SK-N-MC (cell line): ENCODE data around the gene PTPRN2.

ENCODE experiments used
- DNase-seq: peaks from one replicate; pipeline ENCODE4 v3.0.0-alpha.2; 2011; ENCODE audit warnings: low read depth, low spot score
- H3K27ac ChIP-seq: fragments of 200-600 bp; sonication (generic); 2 replicates; pipeline ENCODE4 v1.5.1; 2016; ENCODE audit warnings: mixed run types
- H3K36me3 ChIP-seq: fragments of 200-600 bp; sonication (generic); 2 replicates; pipeline ENCODE4 v1.6.1; 2017; ENCODE audit warnings: antibody characterized with exemption, low read length, mixed read lengths; ENCODE audit not compliant: insufficient read depth
- H3K4me3 ChIP-seq: fragments of 200-600 bp; sonication (generic); 2 replicates; pipeline ENCODE4 v1.5.1; 2016
- H3K9ac ChIP-seq: fragments of 200-600 bp; sonication (generic); 2 replicates; pipeline ENCODE4 v1.8.0; 2017; ENCODE audit warnings: mixed run types, mixed read lengths; ENCODE audit not compliant: insufficient read length
- H3K9me3 ChIP-seq: fragments of 200-600 bp; sonication (generic); 2 replicates; pipeline ENCODE4 v1.6.1; 2017; ENCODE audit warnings: low read depth, mild to moderate bottlenecking, antibody characterized with exemption, low read length, moderate library complexity, mixed read lengths
- EZH2 ChIP-seq: fragments of 200-600 bp; sonication (generic); IDR thresholded peaks from one replicate; pipeline ENCODE4 v1.6.1; 2017; ENCODE audit warnings: antibody characterized with exemption
- FOXP2 ChIP-seq: optimal IDR thresholded peaks from 2 replicates; pipeline ENCODE3; 2011; ENCODE audit warnings: mild to moderate bottlenecking, moderate library complexity; ENCODE audit not compliant: insufficient read depth; ENCODE audit errors: extremely low read length, control extremely low read depth
- POLR2AphosphoS5 ChIP-seq: IDR thresholded peaks from 2 replicates; pipeline ENCODE4 v1.6.1; 2012; ENCODE audit warnings: mild to moderate bottlenecking, low read depth, low read length, borderline replicate concordance

The PTPRN2 gene

DNA sequence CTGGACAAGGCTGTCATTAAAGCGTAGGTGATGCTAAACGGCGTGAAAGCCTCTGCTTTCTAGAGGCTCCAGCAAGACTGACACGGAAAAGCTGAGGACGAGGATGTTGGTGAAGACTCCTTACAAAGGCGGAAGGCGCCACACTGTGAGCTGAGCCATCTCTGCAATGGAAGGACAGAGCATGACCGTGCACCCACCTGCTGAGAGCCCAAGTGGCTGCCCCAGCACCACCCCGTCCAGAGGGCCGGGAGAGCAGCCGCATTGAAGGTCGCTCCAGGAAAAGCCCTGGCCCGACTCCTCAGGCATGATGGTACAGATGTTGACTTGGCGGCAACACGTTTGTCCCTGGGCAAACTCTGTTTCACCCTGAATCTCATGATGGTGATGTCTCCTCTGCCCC, 758.1 kb downstream of the PTPRN2 start:
- no peak for DNase-seq
- no peaks in the 10 kb centered on the region for H3K36me3 ChIP-seq
- H3K9ac ChIP-seq = no peak overlapping the region
- H3K27ac ChIP-seq = no peak overlapping the region
- H3K9me3 ChIP-seq = no peaks in the 10 kb centered on the region
- no peak overlapping the region for H3K4me3 ChIP-seq
- no peak for TF ChIP-seq POLR2AphosphoS5
- TF ChIP-seq FOXP2 = no peak
- TF ChIP-seq EZH2 = no peak

DNA sequence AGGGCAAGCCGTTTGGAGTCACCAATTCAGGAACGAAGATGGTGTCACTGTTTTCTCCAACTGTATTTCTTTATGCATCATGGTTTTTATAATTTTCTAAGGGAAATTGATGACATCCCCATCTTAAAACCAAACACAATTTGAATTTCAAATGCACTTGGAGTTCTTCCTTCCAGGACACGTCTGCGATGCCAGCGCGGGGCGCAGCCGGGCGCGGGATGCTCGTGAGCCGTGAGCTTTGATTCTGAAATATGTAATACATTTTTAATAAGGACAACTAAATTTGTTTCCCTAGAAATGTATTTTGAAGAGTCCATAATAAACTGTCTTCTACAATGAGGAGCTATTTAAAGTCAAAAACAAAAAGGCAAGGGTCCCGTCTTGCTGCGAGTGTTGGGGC, 758.7 kb downstream of the PTPRN2 start:
- no peaks in the 10 kb centered on the region for H3K9me3 ChIP-seq
- H3K36me3 ChIP-seq = no peaks in the 10 kb centered on the region
- H3K4me3 ChIP-seq = no peak overlapping the region
- H3K9ac ChIP-seq = no peak overlapping the region
- no peak for DNase-seq
- TF ChIP-seq EZH2 = no peak
- no peak for TF ChIP-seq FOXP2
- no peak for TF ChIP-seq POLR2AphosphoS5
- no peak overlapping the region for H3K27ac ChIP-seq

DNA sequence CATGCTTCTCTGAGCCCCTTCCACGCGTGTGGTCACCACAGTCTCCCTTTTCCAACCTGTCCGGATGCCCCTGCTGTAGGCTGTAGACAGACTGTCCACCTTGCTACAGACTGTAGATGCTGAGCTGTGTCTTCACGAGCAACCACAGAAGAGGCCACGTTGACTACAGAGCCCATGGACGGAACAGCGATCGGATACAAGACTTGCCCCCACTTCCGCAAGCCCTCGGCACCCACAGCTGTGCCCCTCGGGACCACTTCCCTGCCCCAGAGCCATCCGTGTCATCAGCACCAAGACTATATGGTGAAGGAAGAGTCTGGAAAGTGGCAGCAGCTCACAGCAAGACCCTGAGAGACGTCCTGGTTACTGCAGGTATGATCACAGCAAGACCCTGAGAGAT, 759.4 kb downstream of the PTPRN2 start:
- Histone ChIP-seq H3K9me3 (no peaks in the 10 kb centered on the region), H3K9ac (no peak overlapping the region), H3K27ac (no peak overlapping the region), H3K36me3 (no peaks in the 10 kb centered on the region), H3K4me3 (no peak overlapping the region)
- no peak for DNase-seq
- TF ChIP-seq EZH2 (no peak), FOXP2 (no peak), POLR2AphosphoS5 (no peak)

DNA sequence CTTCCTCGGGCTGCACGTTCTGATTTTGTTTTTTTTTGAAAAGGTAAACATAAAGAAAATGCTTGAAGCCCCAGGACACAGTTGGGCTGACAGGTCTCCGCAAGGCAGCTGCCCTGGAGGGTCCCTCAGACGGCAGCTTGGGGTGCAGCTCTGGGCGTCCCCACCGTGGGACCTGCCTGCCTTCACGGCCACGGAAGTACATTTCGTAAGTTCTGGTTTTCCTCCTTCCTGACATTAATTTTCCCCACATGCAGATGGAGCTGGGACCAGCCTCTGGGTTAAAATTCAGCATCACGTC, 759.8 kb downstream of the PTPRN2 start:
- no peak for DNase-seq
- no peaks in the 10 kb centered on the region for H3K9me3 ChIP-seq
- no peaks in the 10 kb centered on the region for H3K36me3 ChIP-seq
- no peak overlapping the region for H3K4me3 ChIP-seq
- TF ChIP-seq POLR2AphosphoS5 = no peak
- no peak overlapping the region for H3K9ac ChIP-seq
- no peak overlapping the region for H3K27ac ChIP-seq

DNA sequence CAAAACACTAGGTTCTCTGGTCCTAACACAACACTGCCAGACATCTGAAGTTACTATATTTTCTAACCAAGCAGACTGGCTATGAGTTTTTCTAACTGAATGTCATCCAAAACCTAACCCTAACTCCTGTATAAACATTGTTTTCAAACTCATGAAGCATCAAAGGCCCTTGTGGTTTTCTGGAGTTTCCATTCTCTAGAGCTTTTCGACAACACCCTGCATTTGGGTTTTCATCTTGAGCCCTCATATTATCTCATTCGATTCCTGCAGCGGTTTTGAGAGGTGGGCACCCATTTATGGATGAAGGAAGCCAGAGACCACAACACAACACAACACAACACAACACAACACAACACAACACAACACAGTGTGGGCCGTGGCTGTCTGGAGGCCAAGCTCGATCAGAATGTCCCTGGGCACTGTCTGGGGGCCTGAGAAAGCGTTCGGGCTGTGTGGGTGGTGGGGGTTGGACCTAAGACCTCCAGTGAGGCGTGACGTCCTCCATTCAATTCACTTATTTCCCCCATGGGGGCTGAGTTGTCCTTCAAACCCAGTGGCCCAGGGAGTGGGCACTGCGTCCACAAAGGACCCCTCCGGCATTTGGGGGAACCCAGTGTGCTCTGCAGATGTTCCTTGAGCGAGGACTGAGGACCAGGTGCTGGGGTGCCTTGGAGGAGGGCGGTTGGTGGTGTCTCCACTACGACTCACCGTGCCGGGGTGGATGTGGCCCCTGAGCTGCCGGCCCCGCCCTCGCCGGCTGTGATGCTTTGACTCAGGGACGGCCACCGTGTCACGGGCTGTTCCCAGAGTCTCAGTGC, 760.4 kb downstream of the PTPRN2 start:
- TF ChIP-seq POLR2AphosphoS5 (no peak), FOXP2 (no peak), EZH2 (no peak)
- no peak overlapping the region for H3K9ac ChIP-seq
- H3K27ac ChIP-seq = no peak overlapping the region
- H3K4me3 ChIP-seq = no peak overlapping the region
- H3K36me3 ChIP-seq = no peaks in the 10 kb centered on the region
- no peak for DNase-seq
- H3K9me3 ChIP-seq = no peaks in the 10 kb centered on the region

DNA sequence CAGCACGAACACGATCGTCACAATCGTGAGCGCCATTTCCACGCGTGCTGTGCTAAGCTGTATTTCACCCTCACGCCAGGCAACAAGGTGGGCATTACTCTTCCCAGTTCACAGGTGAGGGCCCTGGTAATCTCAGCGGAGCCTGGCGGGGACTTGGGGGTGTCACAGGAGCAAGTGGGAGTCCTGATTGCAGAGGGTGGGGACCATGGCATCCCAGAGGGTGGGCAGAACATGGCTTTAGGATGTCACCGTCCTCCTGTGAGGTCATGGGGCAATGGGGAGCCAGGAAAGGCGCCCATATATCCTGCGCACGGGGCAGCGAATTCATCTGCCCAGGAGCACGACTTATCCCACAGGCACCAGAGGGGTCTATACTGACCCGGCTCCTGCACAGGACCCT, 761.1 kb downstream of the PTPRN2 start:
- Histone ChIP-seq H3K27ac (no peak overlapping the region), H3K36me3 (no peaks in the 10 kb centered on the region), H3K4me3 (no peak overlapping the region), H3K9me3 (no peaks in the 10 kb centered on the region), H3K9ac (no peak overlapping the region)
- DNase-seq = no peak
- TF ChIP-seq EZH2 (no peak), POLR2AphosphoS5 (no peak), FOXP2 (no peak)

DNA sequence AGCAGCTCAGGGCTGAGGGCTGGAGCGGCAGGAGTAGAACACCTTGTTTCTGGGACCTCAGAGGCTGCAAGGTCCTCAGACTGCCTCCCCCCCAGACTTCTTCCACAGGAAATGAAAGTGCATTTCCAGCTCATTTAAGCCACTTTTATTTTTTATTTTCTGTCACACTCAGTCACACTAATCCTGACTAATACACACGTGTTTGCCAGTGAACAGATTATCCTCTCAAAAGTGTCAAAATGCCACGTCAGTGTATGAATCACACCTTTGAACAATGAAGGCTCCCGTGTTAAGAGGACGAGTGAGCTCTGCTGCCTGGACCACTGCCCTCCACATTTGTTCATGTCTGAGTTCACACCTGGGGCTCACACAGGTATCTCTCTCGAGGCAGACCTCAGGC, 762.3 kb downstream of the PTPRN2 start:
- no peak overlapping the region for H3K4me3 ChIP-seq
- no peak overlapping the region for H3K9ac ChIP-seq
- no peaks in the 10 kb centered on the region for H3K36me3 ChIP-seq
- TF ChIP-seq POLR2AphosphoS5 (no peak), FOXP2 (no peak), EZH2 (no peak)
- no peak overlapping the region for H3K27ac ChIP-seq
- no peaks in the 10 kb centered on the region for H3K9me3 ChIP-seq
- DNase-seq = no peak

DNA sequence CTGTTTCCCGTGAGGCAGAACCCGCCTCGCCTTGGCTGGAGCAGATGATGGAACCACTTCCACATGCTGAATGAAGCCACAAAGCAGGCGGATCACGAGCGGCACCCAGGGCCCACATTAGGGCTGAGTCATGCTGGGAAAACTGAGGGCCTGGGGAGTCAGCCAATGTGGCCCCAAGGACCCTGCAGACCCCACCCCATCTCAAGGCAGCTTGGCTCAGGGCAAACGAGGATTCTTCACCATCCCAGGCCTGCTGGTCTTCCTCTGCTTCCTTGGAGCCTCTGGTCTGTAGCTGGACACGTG, 762.9 kb downstream of the PTPRN2 start:
- H3K27ac ChIP-seq = no peak overlapping the region
- TF ChIP-seq POLR2AphosphoS5 (no peak), FOXP2 (no peak)
- no peak for DNase-seq
- H3K36me3 ChIP-seq = no peaks in the 10 kb centered on the region
- no peak overlapping the region for H3K9ac ChIP-seq
- no peak overlapping the region for H3K4me3 ChIP-seq
- H3K9me3 ChIP-seq = no peaks in the 10 kb centered on the region

DNA sequence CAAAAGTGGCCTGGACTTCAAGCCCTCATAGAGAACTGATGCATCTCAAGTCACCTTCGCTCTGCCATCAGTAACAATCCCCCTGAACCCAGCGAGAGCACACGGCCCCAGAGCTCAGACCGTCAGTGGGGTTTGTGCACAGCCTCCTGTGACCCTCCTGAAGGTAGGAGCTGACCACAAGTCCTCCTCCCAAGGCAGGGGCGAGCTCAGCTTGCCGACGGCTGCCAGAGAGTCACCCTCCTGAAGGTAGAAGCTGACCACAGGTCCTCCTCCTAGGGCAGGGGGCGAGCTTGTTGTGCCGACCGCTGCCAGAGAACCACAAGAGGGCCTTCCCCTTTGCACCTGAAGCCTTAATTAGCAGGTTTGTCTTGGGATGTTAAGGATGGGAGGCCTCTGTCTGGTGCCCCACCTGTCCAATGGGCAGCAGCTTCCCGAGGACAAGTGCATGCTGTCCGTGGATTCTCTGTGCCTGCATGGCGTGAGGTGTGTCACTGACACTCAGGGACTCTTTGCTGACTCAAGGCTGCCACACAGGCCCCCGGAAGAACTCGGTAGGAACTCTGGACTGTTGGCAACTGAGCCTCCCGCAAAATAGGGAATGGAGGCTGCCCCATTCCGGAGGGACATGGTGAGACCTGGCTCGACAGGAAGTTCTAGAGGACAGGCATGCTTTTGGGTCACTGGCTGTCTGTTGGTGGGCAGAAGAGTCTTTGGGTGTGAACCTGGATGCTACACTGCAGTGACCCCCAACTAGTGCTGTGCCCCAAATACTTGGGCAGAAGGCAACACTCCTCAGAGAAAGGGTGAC, 763.4 kb downstream of the PTPRN2 start:
- no peak for TF ChIP-seq FOXP2
- TF ChIP-seq EZH2 = no peak
- no peak for TF ChIP-seq POLR2AphosphoS5
- Histone ChIP-seq H3K9me3 (no peaks in the 10 kb centered on the region), H3K36me3 (no peaks in the 10 kb centered on the region), H3K27ac (no peak overlapping the region), H3K4me3 (no peak overlapping the region), H3K9ac (no peak overlapping the region)
- no peak for DNase-seq
